HG03439 (cell line): Measurements from ENCODE around the gene CCKAR.

ENCODE experiments used
- ATAC-seq: cut with Tn5 transposase; IDR thresholded peaks from one replicate; pipeline ENCODE4 v1.9.1; 2021; ENCODE audit warnings: mild to moderate bottlenecking, moderate library complexity; ENCODE audit not compliant: unreplicated experiment

The CCKAR gene

GRCh38 chr4:26462874-26463273 is 27.4 kb downstream of the CCKAR start:
- no peak for ATAC-seq

GRCh38 chr4:26459756-26460530 is 30.3 kb downstream of the CCKAR start:
- ATAC-seq, result no peak

DNA sequence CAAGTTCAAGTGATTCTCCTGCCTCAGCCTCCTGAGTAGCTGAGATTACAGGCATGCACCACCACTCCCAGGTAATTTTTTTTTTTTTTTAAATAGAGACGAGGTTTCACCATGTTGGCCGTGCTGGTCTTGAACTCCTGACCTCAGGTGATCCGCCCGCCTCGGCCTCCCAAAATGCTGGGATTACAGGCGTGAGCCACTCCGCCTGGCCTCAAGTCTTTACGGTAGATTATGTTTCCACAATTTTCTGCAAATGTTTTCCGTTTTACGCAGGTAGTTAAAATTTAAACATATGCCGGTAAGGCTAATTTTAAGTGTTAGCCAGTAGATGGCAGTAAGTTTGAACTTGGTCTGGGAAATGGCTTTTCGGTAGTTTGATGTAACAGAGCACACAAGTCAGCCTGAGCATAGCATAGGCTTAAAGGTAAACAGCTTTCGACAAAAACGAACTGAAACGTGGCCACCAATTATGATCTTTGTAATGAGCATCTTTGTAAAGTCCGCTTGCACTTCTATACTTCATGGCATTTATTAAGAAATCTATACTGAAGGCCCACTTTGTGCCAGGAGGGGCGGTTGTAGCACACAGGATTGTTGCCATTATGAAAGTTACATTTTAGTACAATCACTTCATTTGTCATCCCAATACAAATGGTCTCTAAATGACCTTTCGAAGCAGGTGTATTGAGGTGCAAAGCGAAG is 31.1 kb downstream of the CCKAR start:
- ATAC-seq, result peak; percentile 66

GRCh38 chr4:26458157-26458561 is 32.1 kb downstream of the CCKAR start:
- ATAC-seq, result no peak

DNA sequence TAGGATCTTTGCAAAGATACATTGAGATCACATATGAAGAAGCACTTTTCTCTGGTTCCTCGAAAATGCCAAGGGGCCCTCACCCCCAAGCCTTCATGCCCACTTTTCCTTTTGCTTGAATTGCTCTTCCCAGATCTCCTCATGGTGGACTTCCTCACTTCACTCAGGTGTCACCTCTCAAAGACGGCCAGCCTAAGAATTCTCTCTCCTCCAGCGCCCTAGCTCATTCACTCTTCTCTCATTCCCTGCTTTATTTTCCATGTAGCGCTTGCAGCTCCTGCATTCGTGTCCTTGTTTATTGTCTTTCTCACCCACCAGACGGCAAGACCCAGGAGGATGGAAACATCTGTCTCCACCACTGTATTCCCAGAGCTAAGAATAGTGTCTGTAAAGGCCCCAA is 32.9 kb downstream of the CCKAR start:
- ATAC-seq, result no peak

- no peak for ATAC-seq
These were observed 34.7 kb downstream of the CCKAR start for GRCh38 chr4:26455571-26455970.

DNA sequence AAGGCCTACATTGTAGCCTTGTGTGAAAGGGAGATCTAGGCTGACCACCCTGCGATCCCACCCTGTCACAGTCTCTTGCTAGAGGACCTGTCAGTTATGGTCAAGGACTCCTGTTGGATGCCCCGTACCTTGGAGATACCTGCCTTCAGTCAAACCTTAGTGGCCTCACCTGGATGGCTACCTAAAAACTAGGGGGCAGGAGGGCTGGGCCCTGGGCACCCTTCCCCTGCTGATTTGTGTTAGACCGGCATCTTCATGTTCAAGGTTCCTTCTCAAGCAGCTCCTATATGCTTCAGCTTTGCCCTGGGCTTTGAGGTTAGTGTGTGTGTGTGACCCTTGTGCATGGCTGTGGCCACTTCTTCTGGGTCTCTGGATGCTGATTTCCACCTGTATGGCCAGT is 35.3 kb downstream of the CCKAR start:
- ATAC-seq, result no peak

DNA sequence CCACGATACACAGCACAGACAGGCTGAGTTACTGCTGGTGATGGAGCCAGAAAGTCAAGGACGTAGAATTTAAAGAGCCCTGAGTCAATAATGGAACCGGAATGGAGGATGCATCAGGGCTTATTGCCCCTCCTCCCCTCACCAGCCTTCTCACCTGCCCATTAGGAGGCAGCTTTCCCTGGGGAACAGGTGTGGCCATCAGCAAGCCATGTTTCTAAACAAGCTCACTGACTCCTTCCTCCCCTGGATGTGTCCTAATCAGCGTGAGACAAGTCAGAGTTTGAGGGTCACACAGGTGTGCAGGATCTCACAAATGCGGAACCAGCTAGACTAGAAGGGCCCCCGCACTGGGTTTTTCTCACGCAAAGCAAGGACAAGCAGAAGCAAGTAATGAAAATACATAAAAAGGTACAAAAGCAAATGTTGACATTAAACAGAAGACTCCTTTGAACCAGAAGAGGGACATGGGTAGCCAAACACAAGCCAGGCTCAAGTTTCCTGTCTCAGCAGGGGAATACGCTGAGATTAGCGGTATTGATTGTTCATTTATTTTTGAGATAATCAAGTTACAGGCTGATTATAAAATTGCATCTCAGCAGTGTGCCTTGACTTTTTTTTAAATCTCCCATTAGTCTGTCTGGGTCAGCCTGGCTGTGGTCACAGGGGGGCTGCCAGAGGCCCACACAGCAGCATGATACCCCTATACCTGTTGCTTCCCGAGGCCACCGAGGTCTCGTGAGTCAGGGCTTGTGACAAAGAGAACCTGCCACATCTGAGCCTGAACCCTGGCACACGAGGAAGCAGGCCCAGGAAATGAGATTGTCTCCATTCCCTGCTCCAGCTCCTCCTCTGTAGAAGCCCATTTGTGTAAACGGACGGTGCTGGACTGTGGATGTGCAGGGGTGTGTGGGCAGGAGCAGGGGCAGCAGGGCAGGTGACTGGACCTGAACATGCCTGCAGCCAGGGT is 37.4 kb downstream of the CCKAR start:
- no peak for ATAC-seq

DNA sequence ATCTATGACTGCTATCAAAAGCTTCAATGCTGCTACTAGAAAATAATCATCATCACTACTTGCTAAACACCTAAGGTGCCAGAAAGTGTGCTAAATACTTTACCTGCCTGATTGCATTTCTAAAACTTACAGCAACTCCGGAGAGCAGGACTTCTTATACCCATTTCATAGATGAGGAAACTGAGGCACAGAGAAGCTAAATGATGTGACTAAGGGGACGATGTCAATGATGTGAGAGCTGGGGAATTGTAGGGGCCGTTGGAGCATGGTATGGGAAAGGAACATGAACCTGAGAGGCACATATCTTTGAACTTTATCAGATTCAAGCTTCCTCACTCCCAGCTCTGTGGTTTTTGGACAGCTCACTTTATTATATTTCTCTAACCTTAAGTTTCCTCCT is 38.7 kb downstream of the CCKAR start:
- ATAC-seq, result no peak

DNA sequence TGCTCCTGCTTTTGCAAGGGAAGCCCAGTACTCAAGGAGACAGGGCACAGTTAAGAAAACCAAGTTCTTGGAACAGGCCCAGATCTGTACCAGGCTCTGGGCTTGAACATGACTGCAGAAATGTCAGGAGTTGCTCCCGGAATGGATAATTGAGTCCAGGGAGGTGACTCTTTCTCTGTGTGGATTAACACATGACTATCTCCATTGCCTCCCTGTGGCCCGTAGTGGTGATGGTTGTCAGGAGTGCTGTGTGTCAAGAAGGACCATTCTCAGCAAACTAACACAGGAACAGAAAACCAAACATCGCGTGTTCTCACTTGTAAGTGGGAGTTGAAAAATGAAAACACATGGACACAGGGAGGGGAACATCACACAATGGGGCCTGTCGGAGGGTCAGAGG is 39.9 kb downstream of the CCKAR start:
- ATAC-seq, result no peak

DNA sequence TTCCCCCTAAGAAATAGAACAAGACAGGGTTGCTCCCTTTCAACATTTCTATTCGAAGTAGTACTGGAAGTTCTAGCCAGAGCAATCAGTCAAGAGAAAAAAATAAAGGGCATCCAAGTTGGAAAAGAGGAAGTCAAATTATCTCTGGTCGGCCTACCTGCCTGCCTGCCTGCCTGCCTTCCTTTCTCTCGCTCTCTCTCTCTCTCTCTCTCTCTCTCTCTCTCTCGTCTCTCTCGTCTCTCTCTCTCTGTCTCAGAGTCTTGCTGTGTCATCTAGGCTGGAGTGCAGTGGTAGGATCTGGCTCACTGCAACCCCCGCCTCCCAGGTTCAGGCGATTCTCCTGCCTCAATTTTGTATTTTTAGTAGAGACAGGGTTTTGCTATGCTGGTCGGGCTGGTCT is 42.9 kb downstream of the CCKAR start:
- ATAC-seq, result no peak

DNA sequence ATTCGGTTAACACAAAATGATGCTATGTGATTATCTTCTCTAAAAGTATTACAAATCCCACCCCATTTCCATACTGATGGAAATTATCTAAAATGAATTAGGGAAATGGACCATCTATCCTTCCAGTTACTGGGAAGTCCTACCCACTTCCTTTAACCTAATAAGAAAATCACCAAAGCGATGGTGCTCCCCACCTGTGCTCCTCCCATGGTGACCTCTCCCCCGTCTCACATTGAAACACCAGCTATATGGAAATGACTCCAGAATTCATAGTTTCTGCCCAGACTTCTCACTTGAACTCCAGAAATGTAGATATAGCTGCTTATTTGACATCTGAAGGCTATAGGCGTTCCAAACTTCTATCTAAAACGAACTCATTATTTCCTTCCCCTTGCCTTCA is 48.5 kb downstream of the CCKAR start:
- no peak for ATAC-seq

GRCh38 chr4:26441102-26441501 is 49.2 kb downstream of the CCKAR start:
- ATAC-seq, result no peak

- ATAC-seq, result no peak
These were observed 56.1 kb downstream of the CCKAR start for GRCh38 chr4:26434030-26434639.

- ATAC-seq, result no peak
These were observed 56.7 kb downstream of the CCKAR start for GRCh38 chr4:26433556-26433955.

DNA sequence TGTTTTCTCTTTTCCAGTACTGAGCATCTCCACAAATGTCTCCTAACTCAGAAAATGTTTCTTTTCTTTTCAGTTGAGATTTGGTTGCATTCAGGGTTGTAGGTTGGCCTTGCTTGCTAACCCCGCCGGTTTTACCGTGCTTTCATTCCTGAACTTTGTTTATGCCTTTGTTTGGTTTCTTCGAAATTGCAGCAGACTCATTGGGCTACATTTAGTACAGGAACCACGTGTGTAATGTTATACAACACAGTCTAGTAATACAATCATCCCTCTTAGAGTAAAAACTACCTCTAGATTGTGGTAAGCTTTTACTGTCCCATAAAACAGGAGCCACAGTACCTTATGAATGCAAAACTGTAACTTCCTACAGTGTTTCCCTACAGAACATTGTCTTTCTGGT is 57.9 kb downstream of the CCKAR start:
- no peak for ATAC-seq

GRCh38 chr4:26431461-26432180 is 58.7 kb downstream of the CCKAR start:
- no peak for ATAC-seq
